Left cardiac atrium (tissue), 4 donors: ENCODE data around the gene ZFAND2A. TPM values are rescaled to one million over a fixed set of nuclear protein-coding genes. Genes with fewer than 3 reads are reported as not detected.

Experiments
- ATAC-seq, 2 donors: fragments of 200-7000 bp; cut with Tn5 transposase; one replicate each; pipeline ENCODE4 v1.9.1; 2020; ENCODE audit warnings: mild to moderate bottlenecking in 2 of 2, moderate library complexity in 2 of 2
- DNase-seq: peaks from one replicate; pipeline ENCODE4 v3.0.0-alpha.2; 2020
- intact Hi-C, 2 donors: fragments of 100-400 bp; cut with DNase I; formaldehyde crosslinking; loops; one replicate each; pipeline versions ENCODE4 v1.14.1 to v1.15.1; 2022 to 2023
- total RNA-seq, 2 donors: library from RNA; stranded (reverse); fragmentation: NEBNext Ultra II Directional; extraction: Animal tissue kit (Norgen Biotek cat#: 25700); gene quantifications; one replicate each; pipeline ENCODE4 v1.2.1, GENCODE V29; 2021
- donor health status: DM: no; HTN: yes; CAD: no.
- donor health status: DM: no; HTN: yes; CAD: no; lungs with severe emphysema.
- donor health status: DM: yes; HTN: yes; CAD: no.
- donor health status: Dilated cardiomyopathy.

The ZFAND2A gene
- total RNA-seq, 2 donors from 2014 or later = 9.8 to 16.7 TPM

DNA sequence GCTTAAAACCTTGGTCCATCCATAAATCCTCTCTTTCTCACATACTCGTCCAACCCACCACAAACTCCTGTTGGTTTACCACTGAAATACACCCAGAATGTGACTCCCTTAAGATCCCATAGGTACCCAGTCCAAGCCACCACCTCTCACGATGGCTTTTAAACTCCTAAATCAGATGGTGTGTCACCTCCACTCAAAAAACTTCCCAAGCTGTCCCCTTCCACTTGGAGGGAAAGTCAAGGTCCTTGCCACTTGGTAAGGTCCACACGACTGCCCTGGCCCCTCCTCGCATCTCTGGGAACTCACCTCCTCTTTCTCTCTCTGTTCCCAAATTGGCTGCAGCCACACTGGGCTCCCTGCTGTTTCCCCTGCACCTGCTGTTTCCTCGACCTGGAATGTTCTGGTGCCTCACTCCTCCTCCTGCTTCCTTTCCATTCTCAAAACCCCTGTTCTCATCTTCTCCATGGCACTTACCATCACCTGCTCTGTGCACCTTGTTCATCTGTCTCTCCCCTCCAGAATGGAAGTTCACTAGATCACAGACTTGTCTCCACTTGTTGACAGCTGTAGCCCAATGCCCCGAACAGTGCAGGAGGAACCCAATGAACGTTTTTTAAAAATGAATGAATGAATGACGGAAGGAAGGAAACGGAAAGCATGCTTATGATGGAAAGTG is 23.0 kb downstream of the ZFAND2A start:
- intact Hi-C loops = loop anchor here in 1 of 2 donors (10.0 kb wide), 1 partner anchor 142 kb away; no protein-coding TSS in a partner anchor
- ATAC-seq (no peak), DNase-seq (no peak)

DNA sequence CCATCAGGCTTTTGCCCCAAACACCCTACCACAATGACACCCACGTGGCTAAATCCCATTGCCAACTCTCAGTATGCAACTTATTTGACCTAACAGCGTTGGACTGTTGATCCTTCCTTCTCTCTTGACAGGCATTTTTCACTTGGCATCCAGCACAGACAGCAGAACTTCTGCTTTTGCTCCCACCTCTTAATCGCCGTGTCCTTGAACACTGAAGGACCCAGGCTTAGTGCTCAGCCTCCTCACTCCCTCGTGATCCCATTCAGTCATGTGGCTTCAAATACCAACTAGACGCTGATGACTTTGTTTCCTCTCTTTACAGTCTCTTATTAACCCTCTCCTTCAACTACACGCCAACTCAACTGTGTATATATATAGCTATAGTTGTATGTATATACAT is 25.0 kb downstream of the ZFAND2A start:
- intact Hi-C loops = loop anchor here in 1 of 2 donors (10.0 kb wide), 1 partner anchor 140 kb away; no protein-coding TSS in a partner anchor
- DNase-seq (no peak), ATAC-seq (no peak)

DNA sequence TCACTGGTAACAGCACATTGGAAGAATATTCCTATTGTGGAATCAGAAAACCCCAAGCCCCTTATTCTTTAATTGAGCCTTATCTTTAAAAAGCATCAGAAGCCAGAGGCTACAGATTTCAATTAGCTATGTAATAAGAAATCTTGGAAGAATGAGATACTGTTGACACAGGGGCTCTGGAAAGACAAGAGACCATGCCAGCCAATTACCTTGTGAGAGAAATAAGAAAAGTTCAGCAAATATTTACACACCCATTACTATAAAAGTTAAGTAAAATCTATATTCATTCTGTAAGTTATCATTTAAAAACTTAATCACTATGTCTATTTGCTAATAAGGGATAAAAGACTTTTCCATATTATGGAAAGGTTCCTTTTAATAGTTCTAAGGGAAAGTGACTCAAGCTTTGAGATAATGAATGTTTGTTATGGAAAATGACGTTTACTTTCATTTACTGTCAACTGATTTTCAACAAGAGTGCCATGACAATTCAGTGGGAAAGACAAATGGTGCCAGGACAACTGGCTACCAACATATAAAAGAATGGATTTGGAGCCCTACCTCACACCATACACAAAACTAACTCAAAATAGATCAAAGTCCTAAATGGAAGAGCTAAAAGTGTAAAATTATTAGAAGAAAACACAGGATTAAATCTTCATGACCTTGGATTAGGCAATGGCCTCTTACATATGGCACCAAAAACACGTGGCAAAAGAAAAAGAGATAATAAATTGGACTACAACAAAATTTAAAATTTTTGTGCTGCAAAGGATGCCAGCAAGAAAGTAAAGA is 28.3 kb downstream of the ZFAND2A start:
- intact Hi-C loops = loop anchor here in 1 of 2 donors (10.0 kb wide), 1 partner anchor 137 kb away; no protein-coding TSS in a partner anchor
- no peak for DNase-seq
- ATAC-seq = no peak

GRCh38 chr7:1130021-1130990 is 29.7 kb downstream of the ZFAND2A start:
- intact Hi-C loops = loop anchor here in 1 of 2 donors (10.0 kb wide), 1 partner anchor 136 kb away; no protein-coding TSS in a partner anchor
- ATAC-seq (no peak), DNase-seq (no peak)

DNA sequence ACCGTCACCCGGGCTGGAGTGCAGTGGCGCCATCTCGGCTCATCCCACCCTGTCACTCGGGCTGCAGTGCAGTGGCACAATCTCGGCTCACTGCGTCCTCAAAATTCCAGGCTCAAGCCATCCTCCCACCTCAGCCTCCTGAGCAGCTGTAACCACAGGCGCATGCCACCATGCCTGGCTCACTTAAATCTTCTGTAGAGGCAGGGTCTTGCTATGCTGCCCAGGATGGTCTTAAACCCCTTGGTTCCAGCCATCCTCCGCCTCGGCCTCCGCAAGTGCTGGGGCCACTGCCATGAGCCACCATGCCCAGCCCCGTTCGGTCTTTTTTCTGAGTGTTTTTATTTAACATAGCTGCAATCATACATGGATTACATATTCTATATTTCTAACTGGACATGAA is 30.6 kb downstream of the ZFAND2A start:
- ATAC-seq (no peak), DNase-seq (no peak)
- intact Hi-C loops = no loop called here

DNA sequence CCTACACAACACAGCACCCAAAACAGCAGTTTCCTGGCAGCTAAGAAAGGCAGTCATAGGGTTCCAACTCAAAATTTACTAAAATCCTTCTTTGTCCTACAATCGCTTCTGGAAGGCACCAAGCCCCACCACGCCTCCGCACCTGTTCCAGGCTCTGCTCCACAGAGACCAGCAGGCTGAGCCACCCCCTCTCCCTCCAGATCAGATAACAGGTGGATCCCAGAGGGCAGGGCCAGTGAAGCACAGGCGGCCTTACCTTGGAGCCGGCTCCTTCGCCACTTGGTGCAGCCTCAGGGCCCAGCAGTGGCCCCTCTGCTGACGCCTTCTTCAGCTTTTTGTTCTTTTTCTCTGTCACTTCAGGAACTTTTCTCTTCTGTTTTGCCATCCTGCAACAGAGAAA is 33.0 kb downstream of the ZFAND2A start:
- intact Hi-C loops = no loop called here
- DNase-seq (no peak), ATAC-seq (no peak)

- ATAC-seq (no peak), DNase-seq (no peak)
- intact Hi-C loops = no loop called here
Observed at GRCh38 chr7:1125603-1125969, 34.4 kb downstream of the ZFAND2A start.

- intact Hi-C loops = loop anchor here in 1 of 2 donors (5.0 kb wide), 1 partner anchor 38 kb away; the partner anchor contains the start of gene GPER1
- ATAC-seq = peak; percentile 27 to 71
- peak; percentile 59 for DNase-seq
Observed at GRCh38 chr7:1124816-1125602, 35.0 kb downstream of the ZFAND2A start.

GRCh38 chr7:1124164-1124563 is 35.8 kb downstream of the ZFAND2A start:
- DNase-seq (peak; percentile 46), ATAC-seq (peak; percentile 17 to 46)
- intact Hi-C loops = loop anchor here in 1 of 2 donors (5.0 kb wide), 1 partner anchor 37 kb away; the partner anchor contains the start of gene GPER1

- DNase-seq (peak; percentile 92), ATAC-seq (peak; percentile 92 to 95)
- intact Hi-C loops = loop anchor here in 1 of 2 donors (5.0 kb wide), 1 partner anchor 36 kb away; the partner anchor contains the start of gene GPER1
Observed at GRCh38 chr7:1123715-1124114, 36.3 kb downstream of the ZFAND2A start.

DNA sequence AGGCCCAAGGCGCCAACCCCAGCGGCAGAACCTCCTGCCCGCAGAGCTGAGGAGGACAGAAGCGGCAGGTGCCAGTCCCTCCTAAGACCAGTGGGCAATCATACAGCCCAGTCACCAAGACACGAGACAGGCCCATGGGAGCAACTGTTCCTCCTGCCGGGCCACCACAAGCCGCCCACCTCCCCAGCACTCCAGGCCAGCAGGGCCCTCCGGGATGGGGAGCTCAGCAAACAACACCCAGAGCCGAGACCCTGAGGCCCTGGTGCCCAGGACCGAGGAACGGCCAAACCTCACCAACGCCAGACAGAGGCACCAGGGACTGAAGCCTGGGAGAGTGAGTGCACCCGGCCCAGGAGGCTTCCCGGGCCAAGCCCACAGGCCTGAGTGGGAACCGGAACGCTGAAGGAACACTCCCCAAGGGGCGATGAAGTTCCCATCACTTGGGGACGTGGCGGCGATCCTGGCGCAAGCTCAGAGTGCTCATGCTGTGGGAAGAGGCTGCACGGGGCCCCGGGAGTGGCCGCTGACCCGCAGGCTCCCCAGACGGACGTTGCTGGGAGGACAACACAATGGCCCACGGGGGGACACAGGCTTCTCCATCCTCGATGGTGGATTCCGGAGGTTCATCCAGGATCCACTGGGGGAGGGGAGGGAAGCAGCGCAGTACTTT is 37.0 kb downstream of the ZFAND2A start:
- peak; percentile 36 for DNase-seq
- intact Hi-C loops = loop anchor here in 1 of 2 donors (5.0 kb wide), 1 partner anchor 36 kb away; the partner anchor contains the start of gene GPER1
- ATAC-seq = peak; percentile 21 to 27

DNA sequence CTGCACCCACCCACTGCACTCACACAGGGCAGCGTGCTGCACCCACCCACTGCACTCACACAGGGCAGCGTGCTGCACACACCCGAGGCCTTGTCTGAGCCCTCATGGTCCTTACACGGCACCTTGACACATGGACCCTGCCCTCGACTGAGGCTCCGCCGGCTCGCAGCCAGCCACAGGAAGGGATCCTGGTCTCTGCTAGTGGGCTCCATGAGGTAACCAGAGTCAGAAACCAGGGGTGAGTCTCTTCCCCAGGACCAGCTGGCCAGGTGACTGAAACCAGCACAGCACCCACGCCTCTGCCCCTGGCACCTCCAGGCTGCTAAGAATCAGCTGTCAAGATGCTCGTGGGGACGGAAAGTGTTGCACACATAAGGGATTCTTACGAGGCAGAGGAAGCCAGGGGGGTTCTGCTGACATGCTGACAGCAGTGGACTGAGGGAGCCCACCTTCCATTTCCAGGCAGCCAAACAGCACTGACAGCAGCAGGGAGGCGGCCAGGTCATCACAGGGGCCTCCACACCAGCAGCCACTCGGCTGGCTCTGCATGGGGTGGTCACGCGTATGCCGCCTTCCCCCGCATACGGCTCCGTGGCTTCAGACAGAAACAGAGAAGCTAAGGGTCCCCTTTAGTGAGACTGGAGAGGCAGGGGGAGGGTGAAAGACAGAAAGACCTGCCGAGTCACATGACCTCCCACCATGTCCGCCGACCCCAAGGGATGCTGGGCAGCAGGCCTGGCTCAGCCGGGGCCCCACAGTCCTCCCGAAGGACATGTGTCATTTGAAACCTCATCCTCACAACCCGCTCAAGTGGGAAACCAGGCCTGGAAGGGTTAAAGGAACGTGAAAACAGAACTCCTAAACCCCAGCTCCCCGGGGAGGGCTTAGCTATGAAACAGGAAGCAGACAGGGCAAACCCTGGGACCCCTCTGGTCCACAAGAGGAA is 37.8 kb downstream of the ZFAND2A start:
- intact Hi-C loops = loop anchor here in 1 of 2 donors (5.0 kb wide), 1 partner anchor 35 kb away; the partner anchor contains the start of gene GPER1
- DNase-seq (no peak), ATAC-seq (no peak)

- intact Hi-C loops = loop anchor here in 1 of 2 donors (5.0 kb wide), 1 partner anchor 34 kb away; the partner anchor contains the start of gene GPER1
- DNase-seq (no peak), ATAC-seq (no peak)
Observed at GRCh38 chr7:1121476-1121875, 38.5 kb downstream of the ZFAND2A start.

DNA sequence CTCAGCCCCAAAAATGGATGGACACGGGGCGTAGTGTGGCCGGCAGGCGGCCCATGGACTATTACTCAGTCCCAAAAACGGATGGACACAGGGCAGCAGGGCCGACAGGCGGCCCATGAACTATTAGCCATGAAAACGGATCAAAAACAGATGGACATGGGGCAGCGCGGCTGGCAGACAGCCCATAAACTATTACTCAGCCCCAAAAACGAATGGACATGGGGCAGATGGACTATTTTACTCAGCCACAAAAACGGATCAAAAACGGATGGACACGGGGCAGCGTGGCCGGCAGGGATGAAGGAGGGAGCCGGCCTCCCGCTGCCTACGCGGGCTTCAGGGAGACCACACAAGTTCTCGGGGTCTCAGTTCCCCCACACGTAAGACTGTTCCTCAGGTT is 39.2 kb downstream of the ZFAND2A start:
- DNase-seq = no peak
- no peak for ATAC-seq
- intact Hi-C loops = loop anchor here in 1 of 2 donors (5.0 kb wide), 1 partner anchor 33 kb away; the partner anchor contains the start of gene GPER1

GRCh38 chr7:1119201-1119600 is 40.8 kb downstream of the ZFAND2A start:
- ATAC-seq (no peak), DNase-seq (no peak)
- intact Hi-C loops = no loop called here

GRCh38 chr7:1117321-1117928 is 42.6 kb downstream of the ZFAND2A start:
- DNase-seq (peak; percentile 6), ATAC-seq (no peak)
- intact Hi-C loops = no loop called here
